Activated CD8-positive, alpha-beta memory T cell treated with anti-CD3 and anti-CD28 coated beads for 48 hours (primary cell): Measurements from ENCODE around the gene L2HGDH.

Experiments
- DNase-seq, 3 experiments: peaks; one replicate each; pipeline ENCODE4 v3.0.0-alpha.2; 2020; ENCODE audit warnings: low read depth in 2 of 3, low spot score in 2 of 3

Gene L2HGDH

DNA sequence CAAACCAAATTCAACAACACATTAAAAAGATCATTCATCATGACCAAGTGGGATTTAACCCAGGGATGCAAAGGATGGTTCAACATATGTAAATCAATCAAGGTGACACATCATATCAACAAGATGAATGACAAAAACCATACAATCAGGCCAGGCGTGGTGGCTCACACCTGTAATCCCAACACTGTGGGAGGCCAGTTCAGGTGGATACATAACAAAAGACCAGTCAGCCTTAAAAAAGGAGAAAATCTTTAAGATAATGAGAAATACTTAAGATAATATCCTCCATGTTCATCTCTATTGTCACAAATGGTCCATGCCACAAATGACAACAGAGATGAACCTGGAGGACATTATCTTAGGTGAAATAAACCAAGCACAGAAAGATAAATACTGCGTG lies 12.4 kb downstream of the L2HGDH start:
- DNase-seq: no peak

DNA sequence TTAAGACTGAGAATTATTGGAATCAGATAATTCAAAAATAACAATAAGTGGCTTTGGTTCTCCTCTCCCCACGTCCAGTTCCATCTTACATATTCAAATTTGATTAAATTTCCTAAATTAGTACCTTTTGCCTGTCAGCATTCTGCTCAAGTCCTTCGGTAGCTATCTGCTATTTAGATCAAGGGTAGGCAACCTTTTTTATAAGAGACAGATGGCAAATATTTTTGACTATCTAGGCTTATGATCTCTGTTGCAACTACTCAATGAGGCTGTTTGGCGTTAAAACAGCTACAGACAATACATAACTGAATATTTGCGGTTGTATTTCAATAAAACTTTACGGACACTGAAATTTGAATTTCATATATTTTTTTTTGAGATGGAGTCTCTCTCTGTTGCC lies 21.7 kb downstream of the L2HGDH start:
- DNase-seq: no peak

DNA sequence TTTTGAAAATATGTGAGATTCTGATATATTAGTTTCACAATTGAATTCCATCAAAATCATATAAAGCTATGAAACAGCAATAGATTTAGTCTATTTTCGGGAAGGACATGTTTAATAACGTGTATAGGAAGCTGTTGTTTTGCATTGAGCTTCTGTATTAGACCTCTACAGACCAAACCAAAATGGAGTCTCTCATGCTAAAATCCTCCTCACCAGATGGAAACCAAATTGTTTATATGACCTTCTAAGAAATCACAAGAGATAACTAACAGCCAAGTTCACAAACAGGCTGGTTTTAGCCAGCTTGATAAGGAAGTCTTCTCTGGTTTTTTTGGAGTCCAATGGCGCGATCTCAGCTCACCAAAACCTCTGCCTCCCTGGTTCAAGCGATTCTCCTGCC lies 23.9 kb downstream of the L2HGDH start:
- no peak for DNase-seq

DNA sequence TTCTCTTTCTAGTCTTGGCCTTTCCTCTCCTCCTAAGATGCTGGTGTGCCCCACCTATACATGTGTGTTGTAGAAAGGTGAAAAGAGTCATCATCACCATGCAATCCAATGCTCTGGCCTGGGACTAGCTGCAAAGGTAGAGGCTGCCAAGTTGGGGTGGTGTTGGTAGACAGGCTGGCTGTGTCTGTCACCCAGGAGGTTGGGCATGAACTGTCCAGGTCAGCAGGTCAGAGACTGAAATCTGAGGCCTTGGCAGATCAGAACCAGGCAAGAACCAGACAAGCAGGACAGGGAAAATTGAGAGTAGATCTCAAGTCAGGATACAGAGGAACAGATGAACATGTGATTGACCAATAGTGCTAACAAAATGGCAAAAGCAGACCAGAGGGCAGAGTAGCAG lies 26.2 kb downstream of the L2HGDH start:
- no peak for DNase-seq

DNA sequence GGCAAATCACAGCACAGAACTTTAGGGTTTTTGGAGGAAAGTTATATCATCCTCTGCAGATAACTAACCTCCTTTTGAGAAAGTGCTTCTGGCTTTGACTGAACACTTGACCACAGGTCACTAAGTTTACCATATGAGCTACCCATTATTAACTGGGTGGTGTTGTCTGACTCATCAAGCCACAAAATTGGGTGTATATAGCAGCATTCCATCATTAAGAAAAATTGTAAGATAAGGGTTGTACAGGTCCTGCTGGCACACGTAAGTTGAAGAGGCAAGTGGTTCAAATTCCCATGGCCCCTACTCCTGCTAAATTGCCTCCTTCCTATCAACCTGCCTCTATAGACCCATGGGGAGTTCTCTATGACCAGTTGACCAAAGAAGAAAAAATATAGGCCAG lies 39.5 kb downstream of the L2HGDH start:
- DNase-seq: no peak

DNA sequence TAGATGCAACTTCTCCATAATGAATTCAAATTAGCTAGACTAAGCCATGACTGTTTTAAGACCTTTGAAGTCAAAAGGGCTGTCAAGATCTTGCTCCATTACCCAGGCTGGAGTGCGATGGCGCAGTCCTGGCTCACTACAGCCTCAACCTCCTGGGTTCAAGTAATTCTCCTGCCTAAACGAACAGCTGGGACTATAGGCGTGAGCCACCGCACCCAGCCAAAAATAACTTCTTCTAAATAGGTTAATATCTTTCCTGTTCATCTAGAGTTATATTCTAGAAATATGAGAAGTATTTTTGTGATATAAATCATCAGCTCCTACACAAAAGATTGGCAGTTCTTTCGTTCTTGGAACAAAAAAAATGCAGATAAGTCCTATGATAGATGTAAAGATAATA lies 41.1 kb downstream of the L2HGDH start:
- DNase-seq: no peak

DNA sequence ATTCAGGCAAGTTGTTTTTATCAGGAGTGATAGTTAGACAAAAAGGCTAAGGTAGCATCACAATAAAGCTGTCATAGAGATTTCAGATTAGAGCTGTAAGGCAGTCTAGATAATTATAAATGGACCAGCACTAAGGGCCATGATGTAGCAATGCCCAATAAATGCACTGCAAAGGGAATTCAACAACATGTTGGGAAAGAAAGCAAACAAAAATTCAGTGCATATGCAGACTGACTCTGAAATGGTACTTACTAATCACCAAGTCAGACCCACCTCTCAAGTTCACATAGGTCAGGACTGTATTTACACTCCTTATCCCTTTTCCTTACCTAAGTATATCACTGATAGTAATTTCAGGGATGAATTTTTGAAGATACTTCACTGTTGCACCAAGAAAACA lies 47.0 kb downstream of the L2HGDH start:
- no peak for DNase-seq

DNA sequence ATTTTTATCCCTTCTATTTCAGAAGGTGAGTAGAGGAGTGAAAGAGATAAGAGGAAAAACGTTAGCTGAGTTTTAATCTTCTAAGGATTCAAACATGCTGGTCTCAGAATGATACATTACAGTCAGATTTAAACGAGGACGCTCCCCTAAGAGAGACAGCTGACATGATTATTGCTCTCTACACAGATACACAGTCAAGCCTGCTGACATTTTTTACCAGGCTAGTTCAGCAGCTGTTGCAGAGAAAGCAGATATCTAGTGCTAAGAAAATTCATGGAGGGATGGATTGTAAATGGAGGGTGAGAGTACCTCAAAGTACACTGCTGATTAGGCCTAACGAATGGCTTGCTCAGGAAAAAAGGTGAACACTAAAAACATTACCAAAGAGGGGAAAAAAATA lies 48.7 kb downstream of the L2HGDH start:
- no peak for DNase-seq

DNA sequence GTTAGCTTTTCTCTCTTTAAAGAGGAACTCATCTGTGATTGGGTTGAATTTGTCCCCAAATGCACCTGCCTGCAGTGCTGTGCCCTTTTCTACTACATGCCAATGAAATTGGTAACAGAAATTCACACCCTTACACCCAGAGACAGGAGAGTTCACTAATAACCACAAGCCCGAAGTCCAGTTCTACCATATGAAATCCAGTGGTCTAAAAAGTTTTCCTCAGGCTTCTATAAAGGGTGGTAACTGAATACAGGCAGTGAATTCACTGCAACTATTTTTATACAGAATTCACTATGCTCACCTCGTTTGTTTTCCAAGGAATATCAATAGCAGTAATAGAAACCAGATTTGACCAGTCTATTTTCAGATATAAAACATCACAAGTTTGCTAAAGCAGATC lies 49.2 kb downstream of the L2HGDH start:
- no peak for DNase-seq

DNA sequence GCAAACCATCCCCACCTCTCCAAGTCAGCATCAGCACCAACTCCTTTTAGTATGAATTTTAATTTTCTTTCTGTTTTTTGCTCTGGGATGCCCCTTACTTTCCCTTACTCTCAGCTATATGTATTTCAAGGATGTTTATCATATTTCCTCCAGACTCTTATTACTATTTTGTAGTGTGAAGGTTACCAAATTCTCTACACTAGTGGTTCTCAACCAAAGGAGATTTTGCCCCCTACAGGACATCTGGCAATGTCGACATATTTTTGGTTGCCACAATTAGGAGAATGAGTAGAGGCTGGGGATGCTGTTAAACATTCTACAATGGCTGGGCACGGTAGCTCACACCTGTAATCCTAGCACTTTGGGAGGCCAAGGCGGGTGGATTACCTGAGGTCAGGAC lies 51.5 kb downstream of the L2HGDH start:
- no peak for DNase-seq

DNA sequence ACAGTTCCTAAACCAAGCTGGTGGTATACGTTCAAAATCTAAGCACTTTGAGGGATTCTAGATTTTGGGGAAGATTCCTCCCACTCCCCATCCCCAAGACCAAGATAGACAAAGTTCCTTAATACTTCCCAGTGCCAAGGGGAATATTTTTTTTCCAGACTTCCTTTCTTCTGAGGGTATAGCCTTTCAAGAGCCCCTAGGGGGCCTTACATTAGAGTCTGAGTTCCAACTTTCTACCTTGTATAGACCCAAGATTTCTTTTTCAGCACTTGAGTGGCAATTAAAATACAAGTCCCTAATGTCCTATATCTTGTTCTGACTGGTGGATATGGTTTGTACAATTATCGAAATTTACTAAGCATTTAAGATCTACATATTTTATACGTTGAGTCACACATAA lies 52.0 kb downstream of the L2HGDH start:
- DNase-seq: no peak

DNA sequence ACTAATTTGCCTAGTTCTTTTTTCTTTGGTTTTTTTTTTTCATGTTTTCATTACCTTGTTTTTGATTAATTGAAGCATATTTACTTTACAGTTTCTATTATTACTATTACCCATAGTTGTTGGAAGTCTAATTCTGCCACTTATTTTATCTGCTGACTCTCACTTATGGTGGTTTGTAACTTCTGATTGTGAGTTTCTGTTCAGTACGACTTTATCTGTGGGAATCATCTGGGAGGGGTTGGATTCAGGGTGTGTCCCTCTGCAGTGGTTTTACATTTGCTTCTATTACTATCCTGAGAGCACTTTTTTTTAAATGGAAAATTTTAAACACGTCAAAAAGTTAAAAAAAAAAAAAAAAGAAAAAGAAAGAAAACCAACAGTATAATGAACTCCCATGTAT lies 54.3 kb downstream of the L2HGDH start:
- DNase-seq: no peak

DNA sequence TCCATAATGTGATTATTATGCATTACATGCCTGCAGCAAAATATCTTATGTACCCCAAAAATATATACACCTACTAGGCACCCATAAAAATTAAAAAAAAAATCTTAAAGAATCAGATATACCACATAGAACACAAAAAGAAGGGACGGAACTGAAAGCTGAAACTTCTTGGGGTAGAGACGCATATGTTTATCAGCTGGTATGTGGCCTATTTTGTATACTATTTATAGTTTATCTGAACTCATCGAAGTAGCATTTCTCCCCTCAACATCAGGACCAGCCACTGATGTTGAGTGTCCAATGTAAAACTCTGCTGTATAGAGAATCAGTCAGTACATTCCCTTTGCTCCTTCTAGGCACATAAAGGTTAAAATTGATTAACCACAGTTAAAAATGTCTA lies 57.8 kb downstream of the L2HGDH start:
- DNase-seq: no peak

DNA sequence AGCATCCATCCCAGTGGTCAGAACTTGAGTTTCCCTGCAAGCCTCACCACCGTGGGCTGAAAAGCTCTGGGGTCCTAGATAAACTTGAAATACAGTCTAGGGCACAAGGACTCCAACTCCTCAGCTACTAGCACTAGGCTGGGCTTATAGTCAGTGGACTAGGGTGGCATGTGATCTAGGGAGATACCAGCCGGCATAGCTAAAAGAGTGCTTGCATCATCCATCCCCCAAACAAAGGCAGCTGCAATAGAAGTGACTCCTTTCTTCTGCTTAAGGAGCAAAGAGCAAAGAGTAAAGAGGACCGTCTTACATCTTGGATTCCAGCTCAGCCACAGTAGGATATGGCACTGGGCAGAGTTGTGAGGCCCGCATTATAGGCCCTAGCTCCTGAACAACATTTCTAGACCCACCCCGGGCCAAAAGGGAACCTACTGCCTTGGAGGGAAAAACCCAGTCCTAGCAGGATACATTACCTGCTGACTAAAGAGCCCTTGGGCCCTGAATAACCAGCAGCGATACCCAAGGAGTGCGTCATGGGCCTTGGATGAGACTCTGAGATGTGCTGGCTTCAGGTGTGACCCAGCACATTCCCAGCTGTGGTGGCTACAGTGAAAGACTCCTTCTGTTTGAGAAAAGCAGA lies 62.8 kb downstream of the L2HGDH start:
- DNase-seq: no peak

DNA sequence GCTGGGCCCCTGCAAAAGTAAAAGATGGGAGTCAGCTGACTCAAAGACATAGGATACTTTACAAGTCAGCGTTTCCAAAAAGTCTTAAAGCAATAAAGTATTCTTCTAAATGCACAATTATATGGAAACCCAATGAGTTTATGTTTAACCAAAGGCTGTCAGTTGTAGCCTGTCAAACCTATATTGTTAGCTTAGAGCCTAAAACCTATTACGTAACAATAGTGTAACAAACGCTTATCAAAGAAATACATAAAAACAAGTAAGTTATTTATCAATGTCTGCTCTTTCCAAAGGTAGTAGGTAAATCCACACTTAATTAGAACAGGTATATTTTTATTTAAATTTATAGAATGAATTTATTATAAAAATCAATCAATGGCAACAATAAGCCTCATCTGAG lies 64.8 kb downstream of the L2HGDH start:
- DNase-seq: no peak

DNA sequence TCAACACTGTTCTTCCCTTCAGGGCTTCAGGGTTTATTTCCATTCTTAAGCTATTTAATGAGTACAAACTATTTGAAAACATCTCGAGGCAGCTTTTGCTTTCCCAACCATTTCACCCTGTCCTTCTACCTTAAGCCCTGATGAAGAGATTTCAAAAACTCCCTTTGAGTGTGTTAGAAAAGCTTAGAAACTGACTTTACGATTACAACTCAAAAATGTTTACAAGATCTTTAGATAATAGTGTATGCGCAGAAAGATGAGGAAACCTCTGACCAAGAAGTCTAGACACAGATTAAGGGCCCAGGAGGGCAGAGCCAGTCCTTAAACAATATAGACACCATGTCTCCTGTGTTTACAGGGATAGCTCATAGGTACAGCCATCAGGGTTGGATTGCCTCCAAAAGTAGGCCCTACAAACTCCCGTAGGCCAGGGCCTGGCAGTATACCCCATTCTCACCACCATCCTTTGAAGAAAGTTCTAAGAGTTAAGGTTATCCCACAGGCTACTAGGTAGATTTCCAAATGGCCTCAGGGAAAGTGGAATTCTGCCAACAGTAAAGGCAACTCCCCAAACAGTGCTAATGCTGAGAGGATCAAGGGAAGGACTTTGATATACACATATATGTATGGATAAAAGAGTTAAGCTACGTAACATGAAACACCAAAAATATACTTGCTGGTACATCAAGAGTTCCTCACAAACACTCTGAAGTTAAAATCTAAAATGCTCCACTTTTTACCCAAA lies 69.3 kb downstream of the L2HGDH start:
- DNase-seq: no peak

DNA sequence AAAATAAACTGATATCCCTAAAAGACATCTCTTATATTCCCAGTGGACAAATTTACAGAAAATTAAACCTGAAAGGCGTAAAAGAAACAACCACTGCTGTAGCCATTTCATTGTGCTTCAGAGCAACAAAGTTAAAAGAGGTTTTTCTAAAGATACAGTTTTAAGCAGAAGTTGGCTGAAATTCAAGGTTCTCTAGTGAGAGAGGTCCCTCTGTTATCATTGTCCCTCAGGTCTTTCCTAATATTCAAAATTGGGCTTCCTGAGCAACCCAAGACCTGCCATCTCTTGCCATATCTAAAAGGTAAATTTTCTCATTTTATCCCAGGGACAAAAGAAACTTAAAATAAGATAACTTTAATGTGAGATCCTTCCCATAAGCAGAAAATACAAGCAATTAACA lies 69.9 kb downstream of the L2HGDH start:
- DNase-seq: no peak

DNA sequence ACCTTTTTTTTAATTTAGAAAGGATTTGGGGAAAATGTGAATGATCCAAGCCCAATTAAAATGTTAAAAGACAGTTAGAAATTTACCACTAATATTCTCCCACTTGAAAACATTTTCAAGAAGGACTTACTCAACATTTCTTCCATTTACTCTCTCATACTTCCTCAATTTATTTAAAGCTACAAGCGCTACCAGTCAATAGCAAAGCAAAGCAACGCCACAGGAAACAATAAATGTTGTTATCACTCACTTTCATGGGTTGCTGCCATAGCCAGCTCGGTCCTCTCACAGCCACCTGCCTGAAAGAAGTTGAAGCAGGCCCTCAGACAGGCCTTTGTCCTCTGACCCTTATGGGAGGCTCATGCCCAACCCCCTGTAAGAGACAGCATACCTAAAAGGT lies 74.6 kb downstream of the L2HGDH start:
- DNase-seq: no peak

DNA sequence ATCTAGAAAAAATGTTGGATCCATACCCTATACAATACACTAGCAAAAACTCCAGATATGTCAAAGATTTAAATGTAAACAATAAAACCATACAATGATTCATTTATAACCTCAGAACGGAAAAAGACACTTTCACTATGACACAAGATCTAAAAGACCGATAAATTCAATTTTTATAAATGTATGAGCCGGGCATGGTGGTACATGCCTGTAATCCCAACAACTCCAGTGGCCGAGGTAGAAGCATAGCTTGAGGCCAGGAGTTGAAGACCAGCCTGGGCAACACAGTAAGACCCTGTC lies 78.1 kb downstream of the L2HGDH start:
- DNase-seq: no peak

DNA sequence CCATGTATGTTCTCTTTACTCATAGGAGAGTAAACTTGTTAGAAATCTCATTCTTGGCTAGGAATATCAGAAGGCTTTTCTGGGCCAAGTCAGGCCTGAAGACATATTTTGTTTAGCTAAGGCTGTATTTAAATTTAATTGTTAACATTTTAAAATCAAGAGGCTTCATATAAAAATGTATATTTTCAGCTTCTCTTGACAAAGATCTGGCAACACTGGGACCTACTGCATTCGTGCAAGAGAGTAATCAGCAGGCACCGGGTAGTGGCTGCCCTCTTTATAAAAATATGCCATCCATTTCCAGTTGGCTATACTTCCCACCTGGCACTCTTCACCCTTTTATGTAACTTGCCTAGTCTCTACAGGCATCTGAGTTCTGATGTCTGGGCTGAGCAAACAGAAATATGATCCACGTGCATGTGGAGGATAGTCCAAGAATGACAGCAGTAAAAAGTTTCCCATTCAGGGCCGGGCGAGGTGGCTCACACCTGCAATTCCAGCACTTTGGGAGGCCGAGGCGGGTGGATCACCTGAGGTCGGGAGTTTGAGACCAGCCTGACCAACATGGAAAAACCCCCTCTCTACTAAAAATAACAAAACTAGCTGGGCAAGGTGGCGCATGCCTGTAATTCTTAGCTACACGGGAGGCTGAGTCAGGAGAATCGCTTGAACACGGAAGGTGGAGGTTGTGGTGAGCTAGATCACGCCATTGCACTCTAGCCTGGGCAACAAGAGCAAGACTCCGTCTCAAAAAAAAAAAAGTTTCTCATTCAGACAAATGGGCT lies 78.7 kb downstream of the L2HGDH start:
- DNase-seq: no peak

DNA sequence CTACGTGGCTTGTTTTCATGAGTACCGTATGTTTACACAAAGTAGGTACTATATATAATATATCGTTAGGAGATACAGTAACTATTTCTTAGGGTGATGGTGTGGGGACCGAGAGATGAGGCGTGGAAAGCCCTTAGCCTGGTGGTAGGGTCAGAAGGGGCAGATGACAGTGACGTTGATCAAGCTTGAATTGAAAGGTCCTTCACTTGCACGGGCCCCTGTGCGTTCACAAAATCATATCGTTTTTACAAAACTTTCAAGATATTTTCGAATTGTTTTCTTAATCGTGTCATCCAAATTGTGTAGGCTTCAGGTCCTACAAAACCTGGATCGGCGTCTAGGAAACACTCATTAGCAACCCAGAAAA lies 79.8 kb downstream of the L2HGDH start:
- no peak for DNase-seq

DNA sequence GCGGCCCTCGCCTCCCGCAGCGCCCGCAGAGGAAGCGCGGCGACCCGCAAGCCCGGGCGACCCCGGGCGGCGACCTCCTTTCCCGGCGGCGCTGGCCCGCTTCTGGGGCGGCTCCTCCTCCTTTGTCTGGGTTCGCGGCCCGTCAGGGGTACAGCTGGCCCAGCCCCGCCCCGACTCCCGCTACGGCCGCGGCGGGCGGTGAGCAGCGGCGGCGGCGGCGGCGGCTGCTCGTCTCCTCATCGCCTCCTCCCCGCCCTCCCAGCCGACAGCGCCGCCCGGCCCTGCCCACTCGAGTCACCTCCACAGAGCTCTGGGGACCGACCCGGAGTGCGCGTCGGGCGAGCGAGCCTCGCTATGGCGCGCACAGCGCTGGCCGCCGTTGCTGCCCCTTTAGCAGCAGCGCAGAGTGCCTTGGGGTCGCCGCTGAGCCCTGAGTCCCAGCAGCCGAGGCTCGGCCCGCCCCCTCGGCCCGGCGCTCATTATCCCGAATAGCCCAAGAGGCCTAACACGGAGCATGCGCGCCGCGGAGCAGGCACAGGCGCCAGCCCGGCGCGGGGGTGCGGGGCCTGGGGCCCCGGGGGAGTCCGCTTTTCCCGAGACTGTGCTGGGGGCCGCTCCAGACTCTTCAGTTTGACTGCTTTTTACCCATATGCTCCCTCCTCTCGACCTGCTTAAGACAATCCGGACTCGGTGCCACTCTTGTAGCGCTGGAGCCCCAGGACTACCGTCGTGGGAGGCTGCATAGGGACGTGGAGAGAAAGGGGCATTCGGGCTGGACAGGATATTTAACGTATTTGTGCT lies 80.4 kb downstream of the L2HGDH start, which contains the start of gene SOS2:
Gene SOS2 (minus strand): TSS at position 104 of the 801 bp plus-strand sequence. CDS start 295 bp downstream, outside the sequence.
- DNase-seq: peak; percentile 53 to 74 (median 67)
